Endothelial cell of umbilical vein (primary cell): ENCODE data around the gene KIAA1191. TPM values are rescaled to one million over a fixed set of nuclear protein-coding genes. Genes with fewer than 3 reads are reported as not detected.

Experiments
- BruUV-seq: library from RNA; stranded (reverse); fragments of 400-500 nt; replicated peaks from 2 replicates; lab custom pipeline; 2021; lab: Mats Ljungman, UMichigan
- CTCF ChIA-PET: fragments of 300-600, 350-600 bp; sonication (Branson Sonifier 250); formaldehyde crosslinking; loops from one replicate; lab custom pipeline; 2021; ENCODE audit warnings: antibody characterized with exemption, inconsistent platforms; lab: Charles Lee
- POLR2A ChIA-PET: fragments of 300-600, 350-600 bp; sonication (Branson Sonifier 250); formaldehyde crosslinking; loops from one replicate; lab custom pipeline; 2021; ENCODE audit warnings: antibody characterized with exemption, inconsistent platforms; lab: Charles Lee
- DNase-seq: peaks from one replicate; pipeline ENCODE4 v3.0.0-alpha.2; 2011; ENCODE audit warnings: low read depth, low spot score
- FAIRE-seq: peaks from 2 replicates; lab custom pipeline; 2011; peaks lifted over from hg19 to GRCh38; lab: Jason Lieb, UNC
- H2AFZ ChIP-seq: 2 replicates; pipeline ENCODE4 v1.6.0; 2012; ENCODE audit warnings: low read depth, low read length, control low read depth, inconsistent platforms
- H3K27ac ChIP-seq: 2 replicates; pipeline ENCODE4 v1.5.1; 2011; ENCODE audit warnings: low read depth, mild to moderate bottlenecking, control low read depth, low read length, moderate library complexity; ENCODE audit not compliant: insufficient read depth
- H3K27me3 ChIP-seq, 2 experiments: 2 replicates each; pipeline versions ENCODE4 v1.6.0 to v1.6.1; 2011; ENCODE audit warnings: low read length in 2 of 2, mixed read lengths in 1 of 2; ENCODE audit not compliant: control insufficient read depth in 2 of 2, insufficient read depth in 2 of 2
- H3K36me3 ChIP-seq, 2 experiments: 2 replicates in 1 of 2; 3 replicates in 1 of 2; pipeline ENCODE4 v1.5.1; 2011; ENCODE audit warnings: low read length in 2 of 2, mild to moderate bottlenecking in 1 of 2, moderate library complexity in 1 of 2; ENCODE audit not compliant: control insufficient read depth in 2 of 2, insufficient read depth in 2 of 2; ENCODE audit errors: extremely low read depth in 1 of 2
- H3K4me1 ChIP-seq: 3 replicates; pipeline ENCODE4 v1.5.1; 2011; ENCODE audit warnings: mild to moderate bottlenecking, low read length; ENCODE audit not compliant: control insufficient read depth, insufficient read depth; ENCODE audit errors: extremely low read depth
- H3K4me2 ChIP-seq: 2 replicates; pipeline ENCODE4 v1.6.1; 2011; ENCODE audit warnings: low read length, control low read depth, mixed read lengths; ENCODE audit not compliant: insufficient read depth
- H3K4me3 ChIP-seq, 3 experiments: fragments of 200-600 bp in 1 of 3; sonication (generic), shearing (Covaris generic) in 1 of 3; replicated peaks in 1 of 3; 2 replicates each; pipeline ENCODE4 v1.5.1; 2011 to 2016; ENCODE audit warnings: control low read depth in 3 of 3, low read length in 3 of 3, mild to moderate bottlenecking in 2 of 3, inconsistent platforms in 1 of 3, low read depth in 1 of 3, moderate library complexity in 1 of 3; ENCODE audit not compliant: insufficient read depth in 1 of 3
- H3K79me2 ChIP-seq: 2 replicates; pipeline ENCODE4 v1.6.0; 2012; ENCODE audit warnings: low read length, inconsistent platforms; ENCODE audit not compliant: control insufficient read depth, insufficient read depth
- H3K9ac ChIP-seq: replicated peaks from 2 replicates; pipeline ENCODE3; 2011; ENCODE audit warnings: low read length, control low read depth; ENCODE audit not compliant: insufficient read depth; ENCODE audit errors: extremely low read depth
- H3K9me1 ChIP-seq: replicated peaks from 3 replicates; pipeline ENCODE4 v1.6.0; 2011; ENCODE audit warnings: mild to moderate bottlenecking, low read length; ENCODE audit not compliant: control insufficient read depth, insufficient read depth; ENCODE audit errors: extremely low read depth
- H3K9me3 ChIP-seq: replicated peaks from 2 replicates; pipeline ENCODE4 v1.5.1; 2012; ENCODE audit warnings: low read length, inconsistent platforms; ENCODE audit not compliant: control insufficient read depth, insufficient read depth
- H4K20me1 ChIP-seq: replicated peaks from 2 replicates; pipeline ENCODE3; 2011; ENCODE audit warnings: mild to moderate bottlenecking, low read length; ENCODE audit not compliant: control insufficient read depth, insufficient read depth; ENCODE audit errors: extremely low read depth
- CTCF ChIP-seq, 2 donors: IDR thresholded peaks; 1 replicate in 1 of 2; 2 replicates in 1 of 2; pipeline ENCODE4 v1.5.1; 2011; ENCODE audit warnings: low read length in 2 of 2, mild to moderate bottlenecking in 2 of 2, moderate library complexity in 2 of 2, control low read depth in 1 of 2, inconsistent platforms in 1 of 2, low read depth in 1 of 2; ENCODE audit not compliant: insufficient read depth in 1 of 2; ENCODE audit errors: extremely low read depth in 1 of 2
- EZH2 ChIP-seq: IDR thresholded peaks from 2 replicates; pipeline ENCODE4 v1.6.1; 2012; ENCODE audit warnings: borderline replicate concordance, low read depth, mild to moderate bottlenecking, moderate library complexity, low read length, inconsistent platforms; ENCODE audit not compliant: severe bottlenecking
- FOS ChIP-seq: IDR thresholded peaks from 2 replicates; pipeline ENCODE4 v1.6.1; 2011; ENCODE audit warnings: mild to moderate bottlenecking, low read length, moderate library complexity, borderline replicate concordance; ENCODE audit not compliant: insufficient read depth
- GATA2 ChIP-seq: IDR thresholded peaks from 2 replicates; pipeline ENCODE4 v1.7.0; 2011; ENCODE audit warnings: low read depth, mild to moderate bottlenecking, moderate library complexity, mixed read lengths, low read length; ENCODE audit not compliant: insufficient read length, insufficient read depth
- JUN ChIP-seq: IDR thresholded peaks from 2 replicates; pipeline ENCODE4 v1.6.1; 2011; ENCODE audit warnings: borderline replicate concordance, low read depth; ENCODE audit not compliant: insufficient read length, insufficient read depth
- MAX ChIP-seq: IDR thresholded peaks from 2 replicates; pipeline ENCODE4 v1.6.1; 2011; ENCODE audit not compliant: insufficient read depth, insufficient read length
- MYC ChIP-seq: IDR thresholded peaks from one replicate; pipeline ENCODE4 v1.6.1; 2011; ENCODE audit warnings: mild to moderate bottlenecking, low read depth, low read length
- POLR2A ChIP-seq: IDR thresholded peaks from 2 replicates; pipeline ENCODE4 v1.6.1; 2012; ENCODE audit warnings: low read depth, mild to moderate bottlenecking, control low read depth, low read length
- POLR2AphosphoS5 ChIP-seq: IDR thresholded peaks from 2 replicates; pipeline ENCODE4 v1.6.1; 2012; ENCODE audit warnings: low read depth, mild to moderate bottlenecking, control low read depth, low read length, moderate library complexity; ENCODE audit not compliant: insufficient read depth
- dilution Hi-C: fragments of 300-500 bp; cut with MboI; formaldehyde crosslinking; loops from one replicate; pipeline ENCODE4 v1.15.0; 2019; ENCODE audit warnings: low sequenced_read_pairs; ENCODE audit not compliant: extremely low pct_ligation_motif_present
- intact Hi-C: fragments of 100-400 bp; cut with micrococcal nuclease; formaldehyde crosslinking; loops from one replicate; pipeline ENCODE4 v1.10.0; 2022
- polyA plus RNA-seq, 4 experiments: library from polyadenylated mRNA; depleted of rRNA in 3 of 4; stranded (reverse) in 3 of 4; unstranded in 1 of 4; fragments of >200 nt; gene quantifications; 2 replicates each; pipeline versions ENCODE4 v1.2.1 to v1.2.3, GENCODE V29; 2011 to 2012; ENCODE audit warnings: missing spikeins in 1 of 4
- total RNA-seq: library from RNA; stranded (reverse); gene quantifications from 2 replicates; pipeline ENCODE4 v1.2.3, GENCODE V29; 2021

The KIAA1191 gene
- total and polyA plus RNA-seq, 2 donors (not counting 3 experiments of a cell fraction or from before 2014, with no cell fraction given), result 114 to 116 TPM

GRCh38 chr5:176339304-176339703, 22.3 kb downstream of the KIAA1191 start:
- TF ChIP-seq EZH2 (no peak), POLR2AphosphoS5 (no peak), MYC (no peak), CTCF (IDR thresholded peaks at IDR 0.05; ENCODE audit: extremely low read depth in 1 of 2, insufficient read depth in 1 of 2, low read depth in 1 of 2, low read length in 2 of 2) (no peak), JUN (no peak), GATA2 (no peak), POLR2A (no peak), FOS (no peak), MAX (no peak)
- ChIA-PET CTCF (interaction anchor here (1.1 kb wide), 1 partner anchor 13 kb away, joined by 3 read pairs; no protein-coding TSS in a partner anchor), POLR2A (no interaction called here)
- H4K20me1 ChIP-seq, result no peaks in the 10 kb centered on the region
- FAIRE-seq, result no peak
- H3K79me2 ChIP-seq, result no peaks in the 10 kb centered on the region
- no peaks in the 10 kb centered on the region for H3K27me3 ChIP-seq
- no peak overlapping the region for H3K9ac ChIP-seq
- H3K4me3 ChIP-seq, result no peak overlapping the region
- dilution Hi-C loops (no loop called here), intact Hi-C loops (no loop called here)
- DNase-seq, result no peak
- peaks cover 2 to 5% of the 10 kb centered on the region in 2 experiments for H3K36me3 ChIP-seq
- H3K4me1 ChIP-seq, result no peaks in the 10 kb centered on the region
- H3K9me1 ChIP-seq, result no peaks in the 10 kb centered on the region
- no TSS peak for BruUV-seq
- no peaks in the 10 kb centered on the region for H3K9me3 ChIP-seq
- no peak overlapping the region for H3K4me2 ChIP-seq
- H3K27ac ChIP-seq, result no peak overlapping the region
- no peak overlapping the region for H2AFZ ChIP-seq
